IPS-18c (cell line): ENCODE measurements around the gene HLA-DMA.
A peak's percentile ranks its signal among the peaks of the same experiment; 100 is the strongest.
"Not testable (repeated sequence)": the region's sequence is repeated elsewhere in the genome, so short reads cannot be mapped to it uniquely, and the experiment has no call there.

Source experiments
- H3K4me3 ChIP-seq: 2 replicates; pipeline ENCODE4 v1.7.0; 2013; ENCODE audit warnings: low read depth, mild to moderate bottlenecking, low read length, moderate library complexity; ENCODE audit not compliant: insufficient read depth
- H3K9me3 ChIP-seq: one replicate; pipeline ENCODE4 v1.6.1; 2013; ENCODE audit warnings: mild to moderate bottlenecking, low read length, moderate library complexity; ENCODE audit not compliant: control insufficient read depth, insufficient read depth

Gene HLA-DMA

DNA sequence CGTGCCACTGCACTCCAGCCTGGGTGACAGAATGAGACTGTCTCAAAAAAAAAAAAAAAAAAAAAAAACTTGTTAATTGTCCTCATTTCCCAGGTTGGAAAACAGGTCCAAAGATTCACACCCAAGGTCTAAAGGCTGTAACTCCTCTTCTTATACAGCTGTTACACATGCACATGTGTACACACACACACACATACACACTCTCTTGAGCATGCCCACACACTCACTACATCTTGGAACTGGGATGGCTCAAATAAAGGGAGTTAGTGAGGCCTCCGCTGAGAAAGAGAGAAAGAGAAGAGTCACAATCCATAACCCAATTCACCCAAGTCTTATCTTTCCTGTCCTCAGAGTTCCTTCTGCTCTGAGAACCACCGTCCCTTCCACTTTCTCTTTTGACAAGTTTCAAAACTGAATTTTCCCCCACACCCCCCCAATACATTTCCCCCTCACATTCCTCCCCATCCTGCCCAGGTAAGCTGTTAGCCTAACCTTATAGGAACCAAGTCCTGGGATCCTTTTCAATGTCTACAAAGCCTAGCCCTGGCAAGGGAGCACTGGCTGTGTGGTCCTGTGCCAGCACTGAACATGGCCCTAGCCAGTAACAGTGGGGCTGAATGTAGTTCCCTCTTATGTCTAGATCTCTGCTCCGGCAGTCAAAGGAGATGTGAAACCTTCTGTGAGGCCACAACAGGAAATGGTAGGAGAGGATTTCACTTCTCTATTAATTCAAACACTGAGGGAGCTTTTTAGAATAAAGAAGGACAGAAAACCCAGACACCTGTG lies 8.8 kb downstream of the HLA-DMA start:
- H3K4me3 ChIP-seq = no peak overlapping the region
- no peaks in the 10 kb centered on the region for H3K9me3 ChIP-seq

DNA sequence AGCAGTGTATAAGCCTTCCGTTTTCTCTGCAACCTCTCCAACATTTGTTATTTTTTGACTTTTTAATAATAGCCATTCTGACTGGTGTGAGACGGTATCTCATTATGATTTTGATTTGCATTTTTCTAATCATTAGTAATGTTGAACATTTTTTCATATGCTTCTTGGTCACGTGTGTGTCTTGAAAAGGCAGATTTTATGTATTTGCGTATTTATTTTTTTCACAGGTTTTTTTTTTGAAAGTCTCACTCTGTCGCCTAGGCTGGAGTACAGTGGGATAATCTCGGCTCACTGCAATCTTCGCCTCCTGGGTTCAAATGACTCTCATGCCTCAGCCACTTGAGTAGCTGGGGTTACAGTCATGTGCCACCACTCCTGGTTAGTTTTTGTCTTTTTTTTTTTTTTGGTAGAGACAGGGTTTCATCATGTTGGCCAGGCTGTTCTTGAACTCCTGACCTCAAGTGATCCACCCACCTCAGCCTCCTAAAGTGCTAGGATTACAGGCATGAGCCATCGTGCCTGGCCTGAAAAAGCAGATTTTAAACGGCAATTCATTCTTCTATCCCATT lies 10.3 kb downstream of the HLA-DMA start:
- H3K9me3 ChIP-seq, H3K4me3 ChIP-seq: not testable (repeated sequence)

DNA sequence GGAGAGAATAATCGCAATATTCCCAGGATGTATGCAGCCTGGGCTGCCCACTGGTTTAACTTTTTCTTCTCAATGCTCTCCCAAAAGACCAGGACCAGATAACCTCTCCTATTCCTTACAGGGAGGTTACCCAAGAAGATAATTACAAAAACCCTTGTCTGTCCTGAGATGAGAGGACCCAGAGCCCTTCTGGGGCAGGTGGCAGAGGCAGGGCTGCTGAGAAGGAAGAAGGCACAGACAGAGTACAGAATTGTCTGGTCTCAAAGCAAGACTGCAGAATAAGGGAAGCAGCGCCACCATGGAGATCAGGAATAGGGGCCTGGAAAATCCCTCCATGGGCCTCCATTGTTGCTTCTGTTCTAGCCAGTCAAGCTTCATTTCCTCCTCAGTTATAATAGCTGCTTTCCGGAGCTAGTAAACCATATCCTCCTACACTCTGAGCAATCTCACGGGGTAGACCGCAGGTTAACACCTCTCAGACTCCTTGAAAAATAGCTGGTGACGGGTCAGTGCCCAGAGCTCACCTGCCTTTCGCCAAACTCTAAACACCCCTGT lies 11.6 kb downstream of the HLA-DMA start:
- no peaks in the 10 kb centered on the region for H3K9me3 ChIP-seq
- no peak overlapping the region for H3K4me3 ChIP-seq

DNA sequence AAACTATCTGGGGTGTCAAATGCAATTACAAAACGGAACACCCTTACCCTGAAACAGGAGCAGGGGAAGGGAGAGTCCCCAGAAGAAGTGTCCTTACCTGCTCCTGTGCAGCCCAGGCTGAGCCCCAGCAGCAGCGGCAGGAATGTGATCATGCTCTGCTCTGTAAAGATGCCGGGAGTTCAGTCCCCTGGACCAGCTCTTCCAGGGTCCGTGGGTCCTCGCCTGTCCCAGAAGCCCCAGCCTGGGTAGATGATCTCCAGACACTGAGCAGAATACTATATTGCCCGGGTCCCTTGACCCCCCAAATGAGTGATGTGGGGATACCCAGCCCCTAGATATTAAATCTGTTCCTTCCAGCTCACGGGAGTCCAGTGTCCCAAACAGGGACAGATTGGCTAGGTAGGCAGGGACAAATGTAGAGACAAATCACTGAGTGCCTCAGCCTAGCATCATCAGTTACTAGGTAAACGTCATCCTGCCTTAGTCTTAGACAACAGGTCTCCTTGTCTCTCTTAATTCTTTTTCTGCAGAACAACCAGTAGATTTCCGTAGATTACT lies 12.2 kb downstream of the HLA-DMA start, which contains the start of gene HLA-DMB:
HLA-DMB (minus strand) TSS at position 373 of the 558 bp plus-strand sequence; CDS start at position 152, 221 bp downstream.
- no peaks in the 10 kb centered on the region for H3K9me3 ChIP-seq
- H3K4me3 ChIP-seq = peak within 1 kb of the TSS; percentile 32; the same call in 1 of the 2 replicates

DNA sequence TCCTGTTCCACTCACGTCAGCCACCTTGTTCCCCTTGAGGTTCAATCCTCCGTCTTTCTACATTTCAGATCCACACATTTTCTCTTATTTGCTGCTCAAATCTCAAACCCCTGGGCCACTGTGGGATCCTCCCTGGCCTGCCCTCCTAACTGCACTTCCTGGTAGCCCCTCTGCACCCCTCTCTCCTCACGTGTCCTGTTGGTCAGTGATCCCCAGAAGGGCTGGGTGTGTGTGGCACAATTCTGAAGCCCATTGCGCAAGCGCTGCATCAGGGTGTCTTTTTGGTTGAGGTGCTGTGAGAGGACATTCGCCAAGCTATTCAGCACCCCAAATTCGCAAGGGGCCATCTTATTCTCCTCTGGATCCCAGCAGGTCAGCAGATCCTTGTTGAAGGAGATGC lies 14.4 kb downstream of the HLA-DMA start:
- no peaks in the 10 kb centered on the region for H3K9me3 ChIP-seq
- no peak overlapping the region for H3K4me3 ChIP-seq

DNA sequence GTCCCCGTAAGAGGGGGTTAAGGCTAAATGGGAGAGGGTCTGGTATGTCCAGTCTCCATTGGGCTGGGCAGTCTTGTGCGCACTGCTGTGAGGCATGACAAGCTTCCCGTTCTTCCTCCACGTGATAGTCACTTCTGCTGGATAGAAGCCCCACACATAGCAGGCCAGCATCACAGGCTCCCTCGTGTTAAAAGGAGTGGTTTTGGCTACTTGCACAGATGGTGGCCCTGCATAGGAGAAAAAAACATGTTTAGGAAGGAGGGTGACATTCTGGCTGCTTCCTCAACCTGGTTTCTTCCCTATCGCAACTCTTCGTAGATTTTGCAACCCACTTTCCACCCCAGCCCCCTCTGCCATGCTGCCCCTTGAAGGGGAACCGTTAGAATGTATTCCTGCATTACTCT lies 15.7 kb downstream of the HLA-DMA start:
- H3K9me3 ChIP-seq = no peaks in the 10 kb centered on the region
- H3K4me3 ChIP-seq = no peak overlapping the region

DNA sequence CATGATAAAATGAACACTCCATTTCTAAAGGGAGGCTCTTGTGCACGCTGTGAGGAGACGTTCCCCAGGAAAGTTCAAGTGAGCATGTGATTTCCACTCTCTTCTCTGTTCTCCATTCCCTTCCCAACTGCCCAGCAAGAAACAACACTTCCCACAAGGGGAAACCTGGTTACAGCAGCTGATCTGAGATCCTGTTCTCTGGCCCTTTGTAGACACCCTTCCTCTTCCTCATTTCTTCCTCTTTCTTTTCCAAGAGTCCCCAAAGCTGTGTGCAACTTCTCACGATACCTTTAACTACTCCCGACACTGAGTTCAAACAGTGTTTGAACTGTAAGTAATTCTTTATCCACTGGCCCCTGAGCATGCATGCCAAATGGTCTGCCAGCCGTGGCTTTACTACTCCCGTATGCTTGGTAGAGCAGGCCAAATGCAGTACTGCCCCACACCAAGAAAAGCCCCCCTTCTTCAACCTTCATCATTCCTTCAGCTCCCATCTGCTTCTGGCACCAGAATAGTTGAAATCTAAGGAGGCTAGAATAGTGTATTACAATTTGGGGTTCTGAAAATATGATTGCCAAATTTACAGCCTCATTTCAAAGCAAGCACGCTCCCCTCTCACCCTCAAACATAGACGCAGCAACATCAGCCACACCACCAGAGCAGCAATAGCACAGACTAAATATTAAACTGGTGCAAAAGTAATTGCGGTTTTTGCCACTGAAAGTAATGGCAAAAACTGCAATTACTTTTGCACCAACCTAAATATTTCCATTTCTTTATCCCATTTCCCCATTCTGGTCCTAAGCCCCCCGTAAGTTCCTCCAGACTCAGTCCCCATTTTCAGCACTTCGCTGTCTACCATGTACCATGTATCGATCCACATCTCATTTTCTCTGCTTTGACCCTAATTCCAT lies 16.4 kb downstream of the HLA-DMA start:
- no peaks in the 10 kb centered on the region for H3K9me3 ChIP-seq

DNA sequence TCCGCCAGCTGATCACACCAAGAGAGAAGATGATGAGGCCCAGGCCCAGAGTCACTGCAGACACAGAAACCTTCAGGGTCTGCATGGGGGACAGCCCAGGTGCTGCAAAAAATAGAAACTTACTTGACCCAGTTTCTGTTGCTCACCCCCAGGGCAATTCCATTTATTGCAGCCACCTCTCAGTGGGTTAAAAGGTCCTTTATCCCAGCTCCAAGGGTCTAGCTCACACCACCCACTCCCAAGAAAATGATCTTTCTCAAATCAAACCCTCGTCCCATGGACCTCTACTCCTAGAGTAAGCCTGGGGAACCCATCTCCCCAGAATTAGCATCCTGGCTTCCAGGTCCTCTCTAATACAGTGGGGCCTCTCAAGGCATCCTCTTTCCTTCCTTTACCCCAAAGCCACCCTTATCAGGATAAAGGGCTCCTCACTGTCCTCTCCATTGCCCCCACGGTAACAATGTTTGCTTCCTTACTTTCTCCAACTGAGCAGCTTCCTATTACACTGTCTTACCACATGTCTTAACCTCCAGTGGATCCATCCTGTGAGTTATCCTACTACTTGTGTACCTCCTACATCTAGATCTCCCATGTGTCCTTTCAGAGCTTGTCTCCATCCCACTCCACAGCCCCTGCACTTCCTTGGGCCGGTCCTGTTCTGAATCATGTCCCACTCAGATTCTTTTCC lies 17.2 kb downstream of the HLA-DMA start:
- Histone ChIP-seq H3K4me3 (no peak overlapping the region), H3K9me3 (no peaks in the 10 kb centered on the region)

More for the DNA sequence above, 16.4 kb downstream of the HLA-DMA start:
- no peak overlapping the region for H3K4me3 ChIP-seq

DNA sequence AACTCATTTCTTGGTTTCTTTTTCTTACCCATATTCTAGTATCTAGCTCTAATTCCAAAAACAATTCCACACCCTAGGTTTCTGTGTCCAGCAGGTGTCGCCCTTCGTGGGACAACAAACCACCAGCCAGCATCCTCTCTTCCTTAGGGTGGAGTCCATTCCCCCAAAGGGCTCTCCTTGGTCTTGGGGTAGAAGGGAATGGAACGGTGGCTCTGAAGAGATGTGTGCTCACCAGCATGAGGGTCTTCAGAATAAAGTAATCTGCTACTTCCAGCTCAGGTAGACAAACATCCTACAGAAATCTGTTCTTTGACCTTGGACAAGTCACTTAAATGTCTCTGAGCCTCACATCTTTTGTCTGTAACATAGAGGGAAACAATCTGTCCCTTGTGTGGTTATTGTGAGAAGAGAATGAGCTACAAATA lies 19.2 kb downstream of the HLA-DMA start:
- H3K9me3 ChIP-seq = no peaks in the 10 kb centered on the region
- no peak overlapping the region for H3K4me3 ChIP-seq

DNA sequence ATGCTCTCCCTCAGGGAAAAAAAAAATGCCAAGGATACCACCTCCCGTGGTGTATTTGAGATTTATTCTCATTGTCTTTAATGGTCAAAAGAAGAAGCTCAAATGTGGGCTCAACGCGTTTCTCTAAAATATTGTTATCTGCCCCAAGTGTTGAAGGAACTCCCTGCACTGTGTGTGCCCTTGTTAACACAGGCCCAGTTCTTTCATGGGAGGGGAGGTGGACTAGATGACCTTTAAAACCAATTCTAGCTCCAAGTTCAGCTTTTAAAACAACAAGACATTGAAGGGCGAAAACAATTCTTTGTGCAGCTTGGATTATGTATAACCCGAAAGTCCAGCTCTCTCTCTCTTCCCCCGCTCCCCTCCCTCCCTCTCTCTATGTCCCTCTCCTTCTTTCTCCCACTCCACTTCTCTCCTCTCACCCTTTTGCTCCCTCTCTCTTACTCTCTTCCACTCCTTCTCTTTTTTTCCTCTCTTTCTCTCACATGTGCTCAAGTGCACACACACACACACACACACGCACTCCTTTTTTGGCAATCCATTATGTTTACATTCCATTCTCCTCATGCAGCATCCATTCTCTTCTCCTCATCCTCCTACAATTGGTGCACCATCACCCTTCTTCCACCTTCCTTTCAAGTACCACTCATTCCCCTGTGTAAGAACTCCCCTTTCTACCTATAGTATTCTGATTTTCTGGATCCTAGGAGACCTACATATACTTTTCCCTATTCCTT lies 20.6 kb downstream of the HLA-DMA start:
- Histone ChIP-seq H3K9me3 (no peaks in the 10 kb centered on the region), H3K4me3 (no peak overlapping the region)

DNA sequence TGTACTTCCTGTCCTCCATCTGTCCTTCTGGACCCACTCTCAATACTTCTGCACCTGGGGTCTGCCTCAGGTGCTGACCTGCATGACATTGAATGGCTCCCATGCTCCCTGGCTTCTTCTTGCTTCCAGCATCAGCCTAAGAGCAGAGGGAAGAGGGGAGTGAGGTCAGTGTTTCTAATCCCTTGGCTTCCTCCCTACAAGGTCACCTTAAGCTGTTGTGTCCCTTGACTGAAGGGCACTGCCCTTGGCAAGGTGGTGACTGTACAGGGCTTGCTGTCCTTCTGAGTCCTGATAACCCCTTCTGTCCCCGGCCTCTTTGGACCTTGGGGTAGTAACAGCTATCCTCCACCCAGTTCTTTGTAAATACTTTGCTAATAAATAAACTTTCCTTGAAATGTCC lies 21.7 kb downstream of the HLA-DMA start:
- Histone ChIP-seq H3K9me3 (no peaks in the 10 kb centered on the region), H3K4me3 (no peak overlapping the region)

DNA sequence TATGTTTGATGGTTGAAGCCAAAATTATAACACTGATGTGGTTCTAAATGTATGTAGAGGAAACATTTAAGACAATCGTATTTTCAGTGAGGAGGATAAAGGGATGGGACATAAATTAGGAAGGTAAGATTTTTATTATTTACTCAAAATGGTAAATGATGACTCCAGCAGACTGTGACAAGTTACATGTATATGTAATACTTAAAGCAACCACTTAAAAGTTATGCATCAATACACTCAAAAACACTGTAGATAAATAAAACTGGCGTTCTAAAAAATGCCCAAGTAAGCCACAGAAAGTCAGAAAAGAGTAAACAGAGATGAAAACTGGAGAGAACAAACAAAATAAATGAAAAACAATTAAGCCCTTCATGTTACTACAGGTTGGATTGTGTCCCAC lies 30.8 kb downstream of the HLA-DMA start:
- Histone ChIP-seq H3K4me3 (no peak overlapping the region), H3K9me3 (no peaks in the 10 kb centered on the region)

DNA sequence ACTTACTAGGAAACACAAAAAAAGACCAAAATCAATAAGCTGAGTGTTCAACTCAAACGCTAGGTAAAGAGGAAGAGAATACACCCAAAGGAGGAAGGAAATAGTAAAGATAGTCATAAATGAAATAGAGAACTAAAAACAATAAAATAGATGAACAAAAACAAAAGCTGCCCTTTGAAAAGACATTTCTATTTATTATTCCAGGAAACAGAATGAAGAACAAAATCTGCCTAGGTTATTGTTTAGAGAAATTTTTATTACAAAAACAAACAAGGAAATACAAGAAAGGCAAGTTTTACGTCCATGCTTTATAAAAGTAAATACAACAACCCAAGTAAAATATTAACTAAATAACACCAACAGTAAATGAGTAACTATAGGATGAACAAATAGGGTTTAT lies 32.2 kb downstream of the HLA-DMA start:
- no peaks in the 10 kb centered on the region for H3K9me3 ChIP-seq
- H3K4me3 ChIP-seq = no peak overlapping the region

DNA sequence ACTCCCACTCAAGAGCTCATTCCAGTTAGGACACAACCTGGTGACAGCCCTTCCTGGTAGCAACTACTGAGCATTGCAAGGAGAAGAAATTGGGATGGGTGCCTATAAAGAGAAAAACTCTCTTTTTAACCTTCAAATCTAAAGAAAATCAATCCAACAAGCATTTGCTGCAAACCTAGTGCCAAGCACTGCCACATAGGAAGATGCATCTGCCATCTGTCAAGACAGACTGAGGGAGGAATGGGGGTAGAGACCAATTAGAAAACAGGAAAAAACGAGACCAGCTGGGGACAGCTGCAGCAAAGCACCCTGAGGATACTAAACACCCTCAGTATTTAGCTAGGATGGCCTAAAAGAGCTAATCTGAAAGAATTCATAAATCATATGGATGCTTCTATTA lies 39.9 kb downstream of the HLA-DMA start:
- no peaks in the 10 kb centered on the region for H3K9me3 ChIP-seq
- H3K4me3 ChIP-seq = no peak overlapping the region

DNA sequence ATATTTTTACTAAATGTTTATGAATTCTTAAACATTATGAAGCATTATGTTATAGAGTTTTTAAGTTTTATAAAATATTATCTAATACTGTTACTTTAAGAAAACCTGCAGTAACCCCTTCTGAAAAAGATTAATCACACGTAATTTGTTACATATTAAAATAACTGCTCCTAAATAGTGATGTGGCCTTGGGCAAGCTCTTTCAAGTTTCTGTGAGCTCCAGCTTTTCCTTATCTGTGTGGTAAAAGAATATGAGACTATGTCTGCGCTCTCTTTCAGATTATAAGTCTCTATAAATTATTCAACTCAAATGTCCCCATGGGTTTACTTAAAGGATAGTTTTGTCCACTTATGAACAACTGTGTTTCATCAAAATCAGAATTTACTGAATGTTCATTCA lies 44.0 kb downstream of the HLA-DMA start:
- Histone ChIP-seq H3K4me3 (no peak overlapping the region), H3K9me3 (no peaks in the 10 kb centered on the region)

DNA sequence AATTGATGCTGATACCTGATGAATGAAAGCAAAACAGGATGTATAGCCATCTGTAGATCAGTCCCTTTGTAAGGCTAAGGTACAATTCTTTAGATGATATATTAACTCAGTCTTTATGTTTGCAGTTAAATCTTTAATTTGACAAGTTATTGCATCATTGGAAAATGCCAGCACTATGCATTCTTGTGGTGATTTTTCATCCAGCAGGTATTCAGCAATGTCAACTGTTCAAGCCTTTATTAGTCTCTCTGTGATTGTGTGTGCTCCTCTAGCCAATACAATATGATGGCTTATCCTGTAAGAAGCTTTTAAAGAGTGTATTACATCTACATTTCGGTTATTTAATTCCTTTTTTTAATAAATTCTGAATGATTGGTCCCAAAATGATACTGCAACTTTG lies 46.4 kb downstream of the HLA-DMA start:
- H3K4me3 ChIP-seq = no peak overlapping the region
- H3K9me3 ChIP-seq = no peaks in the 10 kb centered on the region
